C4-2B (cell line): Measurements from ENCODE around the gene FAM110A.

Experiments used
- ZFX ChIP-seq: fragments of 450-650 bp; IDR thresholded peaks from 2 replicates; pipeline ENCODE4 v1.6.1; 2017
- TF ChIP-seq, protein P1 (sequence below): fragments of 450-650 bp; conservative IDR thresholded peaks from 2 replicates; pipeline ENCODE4 v1.5.1; 2017; ENCODE audit warnings: mild to moderate bottlenecking

DNA sequence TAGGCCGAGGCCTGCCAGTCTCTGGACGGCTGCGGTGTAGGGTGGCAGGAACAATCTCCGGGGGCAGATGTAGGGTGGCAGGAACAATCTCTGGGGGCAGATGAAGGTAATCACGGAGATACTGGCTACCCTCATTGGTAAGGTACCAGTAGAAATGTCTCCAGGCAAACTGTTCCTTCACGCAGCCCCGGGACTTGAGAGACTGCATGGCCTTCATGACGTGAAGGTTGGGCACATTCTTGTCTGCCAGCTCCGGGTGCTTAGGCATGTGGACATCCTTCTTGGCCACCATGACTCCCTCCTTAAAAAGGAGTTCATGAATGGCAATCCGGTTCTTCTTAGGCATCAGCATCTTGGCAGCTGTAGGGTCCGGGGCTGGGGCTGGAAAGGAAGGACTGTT, 6.1 kb downstream of the FAM110A start:
- TF ChIP-seq, protein P1, sequence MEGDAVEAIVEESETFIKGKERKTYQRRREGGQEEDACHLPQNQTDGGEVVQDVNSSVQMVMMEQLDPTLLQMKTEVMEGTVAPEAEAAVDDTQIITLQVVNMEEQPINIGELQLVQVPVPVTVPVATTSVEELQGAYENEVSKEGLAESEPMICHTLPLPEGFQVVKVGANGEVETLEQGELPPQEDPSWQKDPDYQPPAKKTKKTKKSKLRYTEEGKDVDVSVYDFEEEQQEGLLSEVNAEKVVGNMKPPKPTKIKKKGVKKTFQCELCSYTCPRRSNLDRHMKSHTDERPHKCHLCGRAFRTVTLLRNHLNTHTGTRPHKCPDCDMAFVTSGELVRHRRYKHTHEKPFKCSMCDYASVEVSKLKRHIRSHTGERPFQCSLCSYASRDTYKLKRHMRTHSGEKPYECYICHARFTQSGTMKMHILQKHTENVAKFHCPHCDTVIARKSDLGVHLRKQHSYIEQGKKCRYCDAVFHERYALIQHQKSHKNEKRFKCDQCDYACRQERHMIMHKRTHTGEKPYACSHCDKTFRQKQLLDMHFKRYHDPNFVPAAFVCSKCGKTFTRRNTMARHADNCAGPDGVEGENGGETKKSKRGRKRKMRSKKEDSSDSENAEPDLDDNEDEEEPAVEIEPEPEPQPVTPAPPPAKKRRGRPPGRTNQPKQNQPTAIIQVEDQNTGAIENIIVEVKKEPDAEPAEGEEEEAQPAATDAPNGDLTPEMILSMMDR: no peak
- no peak for TF ChIP-seq ZFX
